Upper lobe of left lung (tissue), 6 donors: ENCODE measurements around the gene ADAM12. TPM values are rescaled to one million over a fixed set of nuclear protein-coding genes. Genes with fewer than 3 reads are reported as not detected.

Experiments
- ATAC-seq, 2 donors: fragments of 200-7000 bp; cut with Tn5 transposase; one replicate each; pipeline ENCODE4 v1.9.1; 2022; ENCODE audit warnings: mild to moderate bottlenecking in 2 of 2, moderate library complexity in 2 of 2; ENCODE audit not compliant: low FRiP score in 2 of 2
- DNase-seq, 2 donors: peaks; one replicate each; pipeline ENCODE4 v3.0.0-alpha.2; 2019 to 2020
- H3K27ac ChIP-seq, 4 donors: fragments of 200-600 bp; sonication (generic); one replicate each; pipeline ENCODE4 v1.5.1; 2016 to 2019
- H3K27me3 ChIP-seq, 4 donors: fragments of 200-600 bp; sonication (generic); one replicate each; pipeline ENCODE4 v1.5.1; 2017 to 2019
- H3K36me3 ChIP-seq, 4 donors: fragments of 200-600 bp; sonication (generic); one replicate each; pipeline ENCODE4 v1.5.1; 2016 to 2019
- H3K4me1 ChIP-seq, 4 donors: fragments of 200-600 bp; sonication (generic); one replicate each; pipeline ENCODE4 v1.5.1; 2018 to 2019
- H3K4me3 ChIP-seq, 4 donors: fragments of 200-600 bp; sonication (generic); one replicate each; pipeline ENCODE4 v1.5.1; 2017 to 2019; ENCODE audit warnings: mild to moderate bottlenecking in 2 of 4, moderate library complexity in 1 of 4
- H3K9me3 ChIP-seq, 4 donors: fragments of 200-600 bp; sonication (generic); one replicate each; pipeline ENCODE4 v1.5.1; 2018 to 2019
- CTCF ChIP-seq, 6 experiments: fragments of 450-650 bp in 4 of 6; fragments of 200-600 bp in 2 of 6; sonication (generic) in 2 of 6; IDR thresholded peaks; one replicate each; pipeline ENCODE4 v1.5.1; 2016 to 2019; ENCODE audit warnings: antibody characterized with exemption in 6 of 6
- EP300 ChIP-seq, 4 donors: sonication (generic); formaldehyde crosslinking; IDR thresholded peaks; one replicate each; pipeline ENCODE4 v1.5.1; 2017; ENCODE audit warnings: antibody characterized with exemption in 4 of 4, control low read depth in 2 of 4
- POLR2A ChIP-seq, 4 donors: fragments of 450-650 bp; IDR thresholded peaks; one replicate each; pipeline ENCODE4 v1.5.1; 2016 to 2017; ENCODE audit warnings: antibody characterized with exemption in 4 of 4, mild to moderate bottlenecking in 2 of 4
- POLR2AphosphoS5 ChIP-seq, 2 donors: sonication (generic); formaldehyde crosslinking; IDR thresholded peaks; one replicate each; pipeline ENCODE4 v1.5.1; 2017; ENCODE audit warnings: antibody characterized with exemption in 2 of 2
- WGBS, 2 donors: methylation state at CpG; one replicate each; pipeline ENCODE4 v1.1.5; 2017 to 2018; 5-methylcytosine and 5-hydroxymethylcytosine counted together
- total RNA-seq, 6 donors: library from RNA; depleted of rRNA in 4 of 6; stranded (reverse); fragments of >200 nt in 4 of 6; gene quantifications; one replicate each; pipeline versions ENCODE4 v1.1.0 to v1.2.1, GENCODE V29; 2016 to 2021
- donor health status: DM: no; HTN: no; CAD: no; lungs with moderate emphysema.
- donor health status: DM: no; HTN: yes; CAD: no; lungs with severe emphysema.

Gene ADAM12
- total RNA-seq, 6 donors from 2014 or later, result 0.44 to 3.7 (median 0.82) TPM

- DNase-seq, result no peak
- WGBS, 2 donors, result 86% methylated on average over 9 of the region's 9 CpGs
- Histone ChIP-seq H3K27ac (no peak overlapping the region), H3K4me1 (no peaks in the 10 kb centered on the region), H3K9me3 (no peaks in the 10 kb centered on the region), H3K27me3 (no peaks in the 10 kb centered on the region), H3K36me3 (no peaks in the 10 kb centered on the region), H3K4me3 (no peak overlapping the region)
- ATAC-seq, result no peak
- no peak for TF ChIP-seq CTCF (IDR thresholded peaks at IDR 0.05)
- no peak for TF ChIP-seq POLR2AphosphoS5 (IDR thresholded peaks at IDR 0.05)
- no peak for TF ChIP-seq POLR2A (IDR thresholded peaks at IDR 0.05)
- no peak for TF ChIP-seq EP300 (IDR thresholded peaks at IDR 0.05)
Observed at GRCh38 chr10:126065751-126066377, 322.4 kb downstream of the ADAM12 start.

GRCh38 chr10:126064512-126064911 lies 323.8 kb downstream of the ADAM12 start:
- no peaks in the 10 kb centered on the region for H3K4me1 ChIP-seq
- no peaks in the 10 kb centered on the region for H3K36me3 ChIP-seq
- no peak overlapping the region for H3K4me3 ChIP-seq
- DNase-seq, result peak in 1 of 2 donors; percentile 62
- H3K9me3 ChIP-seq, result no peaks in the 10 kb centered on the region
- 87% methylated on average over 16 of the region's 16 CpGs; no CpG with 5 or more reads in 1 of the 2 donors for WGBS, 2 donors
- no peak for ATAC-seq
- TF ChIP-seq POLR2A (IDR thresholded peaks at IDR 0.05), result no peak
- no peak for TF ChIP-seq EP300 (IDR thresholded peaks at IDR 0.05)
- no peak for TF ChIP-seq CTCF (IDR thresholded peaks at IDR 0.05)
- TF ChIP-seq POLR2AphosphoS5 (IDR thresholded peaks at IDR 0.05), result no peak
- no peak overlapping the region for H3K27ac ChIP-seq
- no peaks in the 10 kb centered on the region for H3K27me3 ChIP-seq

- H3K27me3 ChIP-seq, result no peaks in the 10 kb centered on the region
- no peak overlapping the region for H3K27ac ChIP-seq
- no peak overlapping the region for H3K4me3 ChIP-seq
- DNase-seq (no peak), ATAC-seq (peak in 1 of 2 donors; percentile 40)
- no peaks in the 10 kb centered on the region for H3K36me3 ChIP-seq
- no peaks in the 10 kb centered on the region for H3K4me1 ChIP-seq
- TF ChIP-seq POLR2AphosphoS5 (IDR thresholded peaks at IDR 0.05) (no peak), EP300 (IDR thresholded peaks at IDR 0.05) (no peak), CTCF (IDR thresholded peaks at IDR 0.05) (no peak), POLR2A (IDR thresholded peaks at IDR 0.05) (no peak)
- 83 to 91% methylated on average over 6 of the region's 6 CpGs for WGBS, 2 donors
- no peaks in the 10 kb centered on the region for H3K9me3 ChIP-seq
Observed at GRCh38 chr10:126063353-126063791, 324.9 kb downstream of the ADAM12 start.

GRCh38 chr10:126062131-126063032 lies 325.9 kb downstream of the ADAM12 start:
- 75 to 86% methylated on average over 7 to 11 of the region's 11 CpGs for WGBS, 2 donors
- ATAC-seq, result peak; percentile 49 to 90
- TF ChIP-seq CTCF (IDR thresholded peaks at IDR 0.05) (no peak), EP300 (IDR thresholded peaks at IDR 0.05) (no peak), POLR2A (IDR thresholded peaks at IDR 0.05) (no peak), POLR2AphosphoS5 (IDR thresholded peaks at IDR 0.05) (no peak)

More at GRCh38 chr10:126062131-126063032, 325.9 kb downstream of the ADAM12 start:
- peak overlapping the region in 1 of 4 donors; percentile 44 for H3K27ac ChIP-seq
- no peaks in the 10 kb centered on the region for H3K4me1 ChIP-seq
- no peaks in the 10 kb centered on the region for H3K27me3 ChIP-seq
- peak in 1 of 2 donors; percentile 47 for DNase-seq
- H3K9me3 ChIP-seq, result no peaks in the 10 kb centered on the region
- no peak overlapping the region for H3K4me3 ChIP-seq
- H3K36me3 ChIP-seq, result no peaks in the 10 kb centered on the region
